WTC11 (cell line): ENCODE results near the gene JADE2.

Source experiments
- ATF1 ChIP-seq: sonication (generic); formaldehyde crosslinking; IDR thresholded peaks from 2 replicates; pipeline ENCODE4 v1.8.1; 2023; ENCODE audit warnings: mild to moderate bottlenecking, moderate library complexity, missing genetic modification reagents
- CREB1 ChIP-seq: sonication (generic); formaldehyde crosslinking; IDR thresholded peaks from 2 replicates; pipeline ENCODE4 v1.8.0; 2023; ENCODE audit warnings: mild to moderate bottlenecking, missing genetic modification reagents
- CTCF ChIP-seq: fragments of 200-600 bp; IDR thresholded peaks from 2 replicates; pipeline ENCODE4 v1.8.0; 2022; ENCODE audit warnings: antibody characterized with exemption
- E2F4 ChIP-seq: sonication (generic); formaldehyde crosslinking; IDR thresholded peaks from 2 replicates; pipeline ENCODE4 v1.8.1; 2022; ENCODE audit warnings: low read depth, mild to moderate bottlenecking, moderate library complexity, missing genetic modification reagents, borderline replicate concordance
- ESRRA ChIP-seq: sonication (generic); formaldehyde crosslinking; IDR thresholded peaks from 2 replicates; pipeline ENCODE4 v1.8.1; 2022; ENCODE audit warnings: mild to moderate bottlenecking, missing genetic modification reagents, borderline replicate concordance
- MAX ChIP-seq: sonication (generic); formaldehyde crosslinking; IDR thresholded peaks from 2 replicates; pipeline ENCODE4 v1.8.0; 2022; ENCODE audit warnings: mild to moderate bottlenecking, missing genetic modification reagents
- PRDM15 ChIP-seq: sonication (generic); formaldehyde crosslinking; IDR thresholded peaks from 2 replicates; pipeline ENCODE4 v1.8.0; 2022; ENCODE audit warnings: missing genetic modification reagents
- TEAD4 ChIP-seq: sonication (generic); formaldehyde crosslinking; IDR thresholded peaks from 2 replicates; pipeline ENCODE4 v1.8.0; 2022; ENCODE audit warnings: mild to moderate bottlenecking, missing genetic modification reagents
- USF1 ChIP-seq: sonication (generic); formaldehyde crosslinking; IDR thresholded peaks from 2 replicates; pipeline ENCODE4 v1.8.0; 2022; ENCODE audit warnings: mild to moderate bottlenecking, missing genetic modification reagents
- USF2 ChIP-seq: sonication (generic); formaldehyde crosslinking; IDR thresholded peaks from 2 replicates; pipeline ENCODE4 v1.8.1; 2023; ENCODE audit warnings: mild to moderate bottlenecking, missing genetic modification reagents, moderate library complexity
- ZNF317 ChIP-seq: sonication (generic); formaldehyde crosslinking; IDR thresholded peaks from 2 replicates; pipeline ENCODE4 v1.8.1; 2023; ENCODE audit warnings: low read depth, mild to moderate bottlenecking, moderate library complexity, missing genetic modification reagents, borderline replicate concordance
- ZNF512 ChIP-seq: sonication (generic); formaldehyde crosslinking; IDR thresholded peaks from 2 replicates; pipeline ENCODE4 v1.8.1; 2022; ENCODE audit warnings: missing genetic modification reagents, borderline replicate concordance

- no peak for TF ChIP-seq CTCF
- TF ChIP-seq E2F4 (CRISPR knock-in tag) = no peak
- TF ChIP-seq TEAD4 (CRISPR knock-in tag) = no peak
- no peak for TF ChIP-seq USF1 (CRISPR knock-in tag)
- TF ChIP-seq ZNF317 (CRISPR knock-in tag) = no peak
- no peak for TF ChIP-seq ESRRA (CRISPR knock-in tag)
- no peak for TF ChIP-seq MAX (CRISPR knock-in tag)
- TF ChIP-seq PRDM15 = no peak
- no peak for TF ChIP-seq ZNF512
- no peak for TF ChIP-seq USF2
- no peak for TF ChIP-seq CREB1 (CRISPR knock-in tag)
- no peak for TF ChIP-seq ATF1 (CRISPR knock-in tag)
Measured at GRCh38 chr5:134536876-134537275, 11.4 kb downstream of the JADE2 start.
